ENCODE data around the gene MLLT3. TPM values are rescaled to one million over a fixed set of nuclear protein-coding genes. Genes with fewer than 3 reads are reported as not detected.

MLLT3 gene
- total and polyA plus RNA-seq, 3 donors from 2014 or later: 5.2 to 11.0 (median 7.6) TPM

GRCh38 chr9:20302197-20302596, 320.1 kb downstream of the MLLT3 start:
- H3K27ac ChIP-seq: no peak overlapping the region
- no peak for DNase-seq
- no peaks in the 10 kb centered on the region for H3K27me3 ChIP-seq
- TF ChIP-seq POLR2A (IDR thresholded peaks at IDR 0.05) (no peak), CTCF (IDR thresholded peaks at IDR 0.05) (no peak)
- H3K4me1 ChIP-seq: no peaks in the 10 kb centered on the region
- intact Hi-C loops (cut with DNase I; ENCODE audit: low total_unique reads): no loop called here
- WGBS, 2 donors: 79 to 92% methylated on average over 1 of the region's 1 CpG
- H3K4me3 ChIP-seq: no peak overlapping the region
- H3K36me3 ChIP-seq (ENCODE audit: low read depth, missing control alignments): no peaks in the 10 kb centered on the region
- H3K9me3 ChIP-seq: no peaks in the 10 kb centered on the region

GRCh38 chr9:20300430-20301115, 321.7 kb downstream of the MLLT3 start:
- Histone ChIP-seq H3K36me3 (ENCODE audit: low read depth, missing control alignments) (no peaks in the 10 kb centered on the region), H3K4me1 (no peaks in the 10 kb centered on the region), H3K27me3 (no peaks in the 10 kb centered on the region), H3K27ac (no peak overlapping the region), H3K9me3 (no peaks in the 10 kb centered on the region), H3K4me3 (no peak overlapping the region)
- no peak for DNase-seq
- 61 to 78% methylated on average over 2 of the region's 2 CpGs for WGBS, 2 donors
- TF ChIP-seq CTCF (IDR thresholded peaks at IDR 0.05): no peak
- no peak for TF ChIP-seq POLR2A (IDR thresholded peaks at IDR 0.05)
- intact Hi-C loops (cut with DNase I; ENCODE audit: low total_unique reads): no loop called here

- 35 to 46% methylated on average over 6 of the region's 6 CpGs for WGBS, 2 donors
- Histone ChIP-seq H3K27ac (no peak overlapping the region), H3K9me3 (no peaks in the 10 kb centered on the region), H3K4me3 (no peak overlapping the region), H3K36me3 (ENCODE audit: low read depth, missing control alignments) (no peaks in the 10 kb centered on the region), H3K4me1 (no peaks in the 10 kb centered on the region), H3K27me3 (no peaks in the 10 kb centered on the region)
- no peak for DNase-seq
- TF ChIP-seq POLR2A (IDR thresholded peaks at IDR 0.05): no peak
- TF ChIP-seq CTCF (IDR thresholded peaks at IDR 0.05): no peak
- intact Hi-C loops (cut with DNase I; ENCODE audit: low total_unique reads): no loop called here
Observed at GRCh38 chr9:20297646-20298084, 324.6 kb downstream of the MLLT3 start.

GRCh38 chr9:20295555-20295954, 326.7 kb downstream of the MLLT3 start:
- H3K36me3 ChIP-seq (ENCODE audit: low read depth, missing control alignments): no peaks in the 10 kb centered on the region
- no peak overlapping the region for H3K4me3 ChIP-seq
- 94 to 100% methylated on average over 1 of the region's 1 CpG for WGBS, 2 donors
- H3K27me3 ChIP-seq: no peaks in the 10 kb centered on the region
- no peaks in the 10 kb centered on the region for H3K4me1 ChIP-seq
- no peak overlapping the region for H3K27ac ChIP-seq
- DNase-seq: no peak
- intact Hi-C loops (cut with DNase I; ENCODE audit: low total_unique reads): no loop called here
- no peak for TF ChIP-seq CTCF (IDR thresholded peaks at IDR 0.05)
- TF ChIP-seq POLR2A (IDR thresholded peaks at IDR 0.05): no peak
- no peaks in the 10 kb centered on the region for H3K9me3 ChIP-seq

Measured in testis (tissue), 3 donors.